Adrenal gland (tissue), 5 donors: ENCODE data around the gene CEP295NL.

ENCODE experiments used
- CTCF ChIP-seq, 6 experiments: fragments of 450-650 bp in 4 of 6; fragments of 200-600 bp in 2 of 6; sonication (generic) in 1 of 6; IDR thresholded peaks; 1 replicate in 5 of 6; 2 replicates in 1 of 6; pipeline versions ENCODE4 v1.5.1 to v1.8.0; 2016 to 2021; ENCODE audit warnings: antibody characterized with exemption in 6 of 6, mild to moderate bottlenecking in 2 of 6, moderate library complexity in 1 of 6
- POLR2A ChIP-seq, 2 donors: fragments of 450-650 bp; IDR thresholded peaks; one replicate each; pipeline ENCODE4 v1.6.1; 2017; ENCODE audit warnings: antibody characterized with exemption in 2 of 2, mild to moderate bottlenecking in 2 of 2, moderate library complexity in 1 of 2
- donor health status: DM: no; HTN: no; CAD: no.

GRCh38 chr17:78885956-78886355 is 17.0 kb downstream of the CEP295NL start:
- TF ChIP-seq CTCF (IDR thresholded peaks at IDR 0.05) (no peak), POLR2A (IDR thresholded peaks at IDR 0.05) (no peak)
